Left ventricle myocardium inferior (tissue), 1 donor: ENCODE measurements around the gene TRMT2A. TPM values are rescaled to one million over a fixed set of nuclear protein-coding genes. Genes with fewer than 3 reads are reported as not detected.

ENCODE experiments used
- DNase-seq: peaks from one replicate; pipeline ENCODE4 v3.0.0-alpha.2; 2020
- H3K27ac ChIP-seq: fragments of 200-600 bp; replicated peaks from 2 replicates; pipeline ENCODE4 v1.8.0; 2021
- H3K27me3 ChIP-seq: fragments of 200-600 bp; 2 replicates; pipeline ENCODE4 v1.8.0; 2021; ENCODE audit warnings: low read depth
- H3K36me3 ChIP-seq: fragments of 200-600 bp; 2 replicates; pipeline ENCODE4 v1.8.0; 2021
- H3K4me1 ChIP-seq: fragments of 200-600 bp; 2 replicates; pipeline ENCODE4 v1.8.0; 2021
- H3K4me3 ChIP-seq: fragments of 200-600 bp; 2 replicates; pipeline ENCODE4 v1.8.0; 2021; ENCODE audit warnings: mild to moderate bottlenecking, moderate library complexity
- H3K9me3 ChIP-seq: fragments of 200-600 bp; replicated peaks from 2 replicates; pipeline ENCODE4 v1.8.0; 2021
- intact Hi-C: fragments of 100-400 bp; cut with micrococcal nuclease; formaldehyde crosslinking; loops from one replicate; pipeline ENCODE4 v1.11.0; 2022
- total RNA-seq: library from RNA; stranded (reverse); fragmentation: NEBNext Ultra II Directional; extraction: Animal tissue kit (Norgen Biotek cat#: 25700); gene quantifications from one replicate; pipeline ENCODE4 v1.2.1, GENCODE V29; 2021
- TF ChIP-seq, protein P1 (sequence below): fragments of 200-600 bp; IDR thresholded peaks from 2 replicates; pipeline ENCODE4 v1.8.0; 2021; ENCODE audit warnings: antibody characterized with exemption, mild to moderate bottlenecking, borderline replicate concordance
- donor health status: DM: no; HTN: yes; CAD: no; lungs with severe emphysema.

The TRMT2A gene
- total RNA-seq, 1 donor from 2014 or later: 27.8 TPM

- peak; percentile 5 for DNase-seq
These were observed 10.7 kb downstream of the TRMT2A start for GRCh38 chr22:20106205-20106848.

DNA sequence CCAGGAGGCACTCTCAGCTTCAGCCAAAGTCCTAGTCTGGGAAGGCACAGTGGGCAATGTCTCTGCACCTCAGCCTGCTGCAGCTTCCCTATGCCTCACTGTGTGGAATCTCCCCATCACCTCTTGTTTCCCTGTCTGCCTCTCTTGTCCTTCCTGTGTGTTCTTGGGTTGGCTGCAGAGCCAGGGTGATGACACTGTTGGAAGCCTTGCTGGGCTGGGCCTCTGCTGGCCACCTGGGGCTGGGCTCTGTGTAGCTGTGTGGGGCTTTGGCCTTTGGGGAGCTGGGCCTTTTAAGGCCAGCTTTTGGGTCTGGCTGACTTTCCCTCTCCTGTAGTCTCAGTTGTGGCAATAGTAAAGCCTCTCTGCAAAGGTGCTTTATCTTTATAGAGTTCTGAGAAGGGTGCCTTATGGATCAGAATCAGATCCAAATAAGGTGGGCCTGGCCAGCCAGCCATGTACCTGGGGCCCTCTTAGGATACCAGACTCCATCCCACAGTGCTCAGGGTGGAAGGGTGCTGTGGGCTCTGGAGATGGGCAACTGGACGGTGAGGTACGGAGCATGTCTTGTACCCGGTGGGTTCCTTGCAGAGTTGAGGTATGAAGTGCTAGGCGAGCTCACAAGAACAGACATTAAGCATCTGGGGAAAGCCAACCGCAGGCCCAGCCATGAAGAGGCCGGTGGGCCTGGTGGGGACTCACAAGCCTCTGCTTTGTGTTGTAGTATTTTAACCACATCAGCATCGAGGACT is 11.4 kb downstream of the TRMT2A start:
- intact Hi-C loops: no loop called here
- Histone ChIP-seq H3K36me3 (peaks cover 93% of the 10 kb centered on the region), H3K27me3 (no peaks in the 10 kb centered on the region), H3K4me1 (no peaks in the 10 kb centered on the region), H3K4me3 (no peak overlapping the region), H3K27ac (no peak overlapping the region), H3K9me3 (no peaks in the 10 kb centered on the region)
- TF ChIP-seq, protein P1, sequence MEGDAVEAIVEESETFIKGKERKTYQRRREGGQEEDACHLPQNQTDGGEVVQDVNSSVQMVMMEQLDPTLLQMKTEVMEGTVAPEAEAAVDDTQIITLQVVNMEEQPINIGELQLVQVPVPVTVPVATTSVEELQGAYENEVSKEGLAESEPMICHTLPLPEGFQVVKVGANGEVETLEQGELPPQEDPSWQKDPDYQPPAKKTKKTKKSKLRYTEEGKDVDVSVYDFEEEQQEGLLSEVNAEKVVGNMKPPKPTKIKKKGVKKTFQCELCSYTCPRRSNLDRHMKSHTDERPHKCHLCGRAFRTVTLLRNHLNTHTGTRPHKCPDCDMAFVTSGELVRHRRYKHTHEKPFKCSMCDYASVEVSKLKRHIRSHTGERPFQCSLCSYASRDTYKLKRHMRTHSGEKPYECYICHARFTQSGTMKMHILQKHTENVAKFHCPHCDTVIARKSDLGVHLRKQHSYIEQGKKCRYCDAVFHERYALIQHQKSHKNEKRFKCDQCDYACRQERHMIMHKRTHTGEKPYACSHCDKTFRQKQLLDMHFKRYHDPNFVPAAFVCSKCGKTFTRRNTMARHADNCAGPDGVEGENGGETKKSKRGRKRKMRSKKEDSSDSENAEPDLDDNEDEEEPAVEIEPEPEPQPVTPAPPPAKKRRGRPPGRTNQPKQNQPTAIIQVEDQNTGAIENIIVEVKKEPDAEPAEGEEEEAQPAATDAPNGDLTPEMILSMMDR: no peak
- no peak for DNase-seq

More at GRCh38 chr22:20106205-20106848, 10.7 kb downstream of the TRMT2A start:
- H3K4me1 ChIP-seq: peaks cover under 1% of the 10 kb centered on the region
- intact Hi-C loops: no loop called here
- no peaks in the 10 kb centered on the region for H3K27me3 ChIP-seq
- TF ChIP-seq, protein P1: no peak
- H3K27ac ChIP-seq: no peak overlapping the region
- no peak overlapping the region for H3K4me3 ChIP-seq
- H3K36me3 ChIP-seq: peaks cover 93% of the 10 kb centered on the region
- H3K9me3 ChIP-seq: no peaks in the 10 kb centered on the region

- intact Hi-C loops: no loop called here
- DNase-seq: no peak
These were observed 14.7 kb downstream of the TRMT2A start for GRCh38 chr22:20102203-20102780.

GRCh38 chr22:20101638-20102037 is 15.4 kb downstream of the TRMT2A start:
- Histone ChIP-seq H3K27me3 (no peaks in the 10 kb centered on the region), H3K4me3 (no peak overlapping the region), H3K4me1 (no peaks in the 10 kb centered on the region), H3K27ac (no peak overlapping the region), H3K9me3 (peaks cover 3% of the 10 kb centered on the region), H3K36me3 (peaks cover 89% of the 10 kb centered on the region)
- intact Hi-C loops: no loop called here
- DNase-seq: no peak
- TF ChIP-seq, protein P1: no peak

More at GRCh38 chr22:20102203-20102780, 14.7 kb downstream of the TRMT2A start:
- TF ChIP-seq, protein P1: no peak
- no peak overlapping the region for H3K27ac ChIP-seq
- peaks cover 89% of the 10 kb centered on the region for H3K36me3 ChIP-seq
- H3K4me3 ChIP-seq: no peak overlapping the region
- no peaks in the 10 kb centered on the region for H3K4me1 ChIP-seq
- no peaks in the 10 kb centered on the region for H3K27me3 ChIP-seq
- H3K9me3 ChIP-seq: no peaks in the 10 kb centered on the region

DNA sequence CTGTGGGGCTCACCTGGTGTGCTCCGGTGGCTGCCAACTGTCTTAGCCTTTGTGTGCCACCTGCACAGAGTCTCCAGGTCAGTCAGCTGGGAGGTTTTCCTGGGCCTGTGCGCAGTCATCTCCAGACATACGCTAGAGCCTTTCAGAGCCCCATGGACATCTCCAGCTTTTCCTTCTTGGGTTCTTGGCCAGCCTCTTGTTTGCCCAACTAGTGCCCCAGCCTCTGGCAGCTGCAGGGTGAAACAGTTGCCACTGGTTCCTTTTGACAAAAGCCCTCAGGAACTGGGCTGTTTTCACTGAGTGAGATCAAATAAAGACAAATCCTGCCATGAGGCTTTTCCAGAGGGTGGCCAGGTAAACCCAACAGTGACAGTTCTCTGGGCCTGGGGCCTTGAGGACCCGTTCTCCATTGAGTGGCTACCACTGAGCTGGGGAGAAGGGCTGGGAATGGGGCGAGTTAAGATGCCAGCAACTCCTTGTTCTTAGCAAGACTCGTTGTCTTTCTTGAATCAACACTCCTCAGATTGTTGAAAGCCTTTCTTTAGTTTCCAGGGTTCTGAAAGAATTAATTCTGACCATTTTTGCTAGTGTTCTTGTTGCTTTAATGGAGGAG is 17.8 kb downstream of the TRMT2A start:
- Histone ChIP-seq H3K4me3 (no peak overlapping the region), H3K27ac (no peak overlapping the region), H3K4me1 (peaks cover 1% of the 10 kb centered on the region), H3K9me3 (peaks cover 4% of the 10 kb centered on the region), H3K27me3 (no peaks in the 10 kb centered on the region), H3K36me3 (peaks cover 89% of the 10 kb centered on the region)
- DNase-seq: no peak
- TF ChIP-seq, protein P1: no peak
- intact Hi-C loops: no loop called here
